K562 (cell line): ENCODE results near the gene AGTR1. TPM values are rescaled to one million over a fixed set of nuclear protein-coding genes. Genes with fewer than 3 reads are reported as not detected.

Experiments
- ATAC-seq: fragments of 200-7000 bp; cut with Tn5 transposase; 3 replicates; pipeline ENCODE4 v1.9.1; 2020; ENCODE audit warnings: moderate library complexity
- BruUV-seq: library from RNA; stranded (reverse); fragments of 400-500 nt; replicated peaks from 2 replicates; lab custom pipeline; 2021; lab: Mats Ljungman, UMichigan
- CTCF ChIA-PET: fragments of 300-600 bp; formaldehyde crosslinking; extraction: SDS; loops from one replicate; lab custom pipeline; 2021; ENCODE audit warnings: low intra/inter-chr PET ratio; lab: Yijun Ruan, JAX
- POLR2A ChIA-PET: fragments of 300-600, 350-650 bp; sonication (Branson Sonifier 250); formaldehyde crosslinking; extraction: SDS; loops from one replicate; lab custom pipeline; 2021; ENCODE audit warnings: antibody characterized with exemption, inconsistent platforms; lab: Yijun Ruan, JAX
- DNase-seq, 4 experiments: peaks; one replicate each; pipeline versions ENCODE4 v3.0.0 to v3.0.0-alpha.2; 2011 to 2018; ENCODE audit warnings: low spot score in 3 of 4, mixed read lengths in 3 of 4; ENCODE audit errors: extremely low read depth in 1 of 4
- FAIRE-seq: peaks from 2 replicates; lab custom pipeline; 2011; peaks lifted over from hg19 to GRCh38; lab: Jason Lieb, UNC
- H2AFZ ChIP-seq: 2 replicates; pipeline ENCODE4 v1.6.0; 2011; ENCODE audit warnings: low read depth, low read length, control low read depth, inconsistent platforms
- H3K27ac ChIP-seq: fragments of 200-600 bp; 3 replicates; pipeline ENCODE4 v1.8.0; 2011; ENCODE audit warnings: low read depth, mild to moderate bottlenecking, control low read depth, inconsistent platforms, low read length, moderate library complexity, mixed read lengths; ENCODE audit errors: extremely low read depth
- H3K27me3 ChIP-seq, 2 experiments: fragments of 300-600 bp in 1 of 2; 2 replicates in 1 of 2; 3 replicates in 1 of 2; pipeline versions ENCODE4 v1.6.0 to v1.8.0; 2011; ENCODE audit warnings: inconsistent platforms in 2 of 2, low read length in 2 of 2, mild to moderate bottlenecking in 1 of 2, mixed read lengths in 1 of 2, moderate library complexity in 1 of 2; ENCODE audit not compliant: control insufficient read depth in 2 of 2, insufficient read depth in 2 of 2
- H3K36me3 ChIP-seq: fragments of 300-600 bp; 3 replicates; pipeline ENCODE4 v1.8.0; 2011; ENCODE audit warnings: mild to moderate bottlenecking, low read length, inconsistent platforms; ENCODE audit not compliant: control insufficient read depth, insufficient read depth
- H3K4me1 ChIP-seq, 2 experiments: fragments of 200-600 bp in 1 of 2; replicated peaks in 1 of 2; 2 replicates in 1 of 2; 3 replicates in 1 of 2; pipeline versions ENCODE4 v1.5.1 to v1.8.0; 2011; ENCODE audit warnings: inconsistent platforms in 2 of 2, low read length in 2 of 2, mild to moderate bottlenecking in 1 of 2, mixed read lengths in 1 of 2, moderate library complexity in 1 of 2; ENCODE audit not compliant: control insufficient read depth in 2 of 2, insufficient read depth in 2 of 2
- H3K4me2 ChIP-seq: 2 replicates; pipeline ENCODE4 v1.6.1; 2011; ENCODE audit warnings: low read length, control low read depth, inconsistent platforms, mixed read lengths; ENCODE audit not compliant: insufficient read depth
- H3K4me3 ChIP-seq: fragments of 200-600 bp; sonication (generic), shearing (Covaris generic); 2 replicates; pipeline ENCODE4 v1.5.1; 2016; ENCODE audit warnings: control low read depth, inconsistent platforms
- H3K79me2 ChIP-seq: fragments of 200-600 bp; 3 replicates; pipeline ENCODE4 v1.8.0; 2011; ENCODE audit warnings: low read length, inconsistent platforms; ENCODE audit not compliant: control insufficient read depth, insufficient read depth
- H3K9ac ChIP-seq, 2 experiments: 2 replicates each; pipeline versions ENCODE4 v1.6.0 to v1.6.1; 2011; ENCODE audit warnings: low read depth in 2 of 2, low read length in 2 of 2, control low read depth in 1 of 2, inconsistent platforms in 1 of 2, mild to moderate bottlenecking in 1 of 2, mixed read lengths in 1 of 2; ENCODE audit not compliant: insufficient read depth in 1 of 2
- H3K9me1 ChIP-seq: one replicate; pipeline ENCODE4 v1.6.0; 2011; ENCODE audit warnings: inconsistent platforms, mild to moderate bottlenecking, low read length, moderate library complexity; ENCODE audit not compliant: control insufficient read depth, insufficient read depth
- H3K9me3 ChIP-seq: replicated peaks from 2 replicates; pipeline ENCODE4 v1.5.1; 2011; ENCODE audit warnings: low read depth, low read length, inconsistent platforms; ENCODE audit not compliant: control insufficient read depth, insufficient read depth
- H4K20me1 ChIP-seq: replicated peaks from 2 replicates; pipeline ENCODE4 v1.6.1; 2011; ENCODE audit warnings: low read length, inconsistent platforms, mixed read lengths; ENCODE audit not compliant: control insufficient read depth, insufficient read depth
- CHD7 ChIP-seq: fragments of 200-600 bp; sonication (generic); IDR thresholded peaks from one replicate; pipeline ENCODE4 v1.6.1; 2012; ENCODE audit warnings: mild to moderate bottlenecking, low read depth, low read length, inconsistent platforms
- DPF2 ChIP-seq: fragments of 450-650 bp; IDR thresholded peaks from 2 replicates; pipeline ENCODE4 v1.6.1; 2016
- KLF1 ChIP-seq: fragments of 450-650 bp; IDR thresholded peaks from 2 replicates; pipeline ENCODE4 v1.6.1; 2016; ENCODE audit warnings: missing genetic modification characterization, missing compliant biosample characterization
- NCOA4 ChIP-seq: fragments of 450-650 bp; IDR thresholded peaks from 2 replicates; pipeline ENCODE4 v1.6.1; 2018; ENCODE audit warnings: mild to moderate bottlenecking; ENCODE audit not compliant: partially characterized antibody
- PML ChIP-seq: IDR thresholded peaks from 2 replicates; pipeline ENCODE4 v1.6.1; 2012; ENCODE audit warnings: low read length, inconsistent platforms
- WGBS: fragments of 100-300 bp; shearing (Covaris generic); methylation state at CpG from one replicate; pipeline ENCODE4 v1.1.6; 2016; ENCODE audit warnings: low coverage, mixed read lengths; ENCODE audit not compliant: insufficient coverage; ENCODE audit errors: missing lambda C conversion rate; 5-methylcytosine and 5-hydroxymethylcytosine counted together
- in situ Hi-C: fragments of 300-500 bp; cut with MboI; formaldehyde crosslinking; loops from 4 replicates; pipeline ENCODE4 v1.15.0; 2018; ENCODE audit warnings: inconsistent platforms, mixed read lengths
- intact Hi-C: fragments of 100-400 bp; cut with micrococcal nuclease; formaldehyde crosslinking; loops from 2 replicates; pipeline ENCODE4 v1.14.2; 2022
- polyA plus RNA-seq, 8 experiments: library from polyadenylated mRNA; depleted of rRNA in 4 of 8; stranded (reverse) in 5 of 8; unstranded in 3 of 8; fragments of >200 nt; fragmentation: Nextera tagmentation in 2 of 8; fragmentation: Illumina TruSeq in 1 of 8; extraction: Ambion mirVana in 2 of 8; extraction: Trizol in 1 of 8; gene quantifications; 2 replicates each; pipeline versions ENCODE4 v1.2.1 to v1.2.3, GENCODE V29; 2011 to 2014; ENCODE audit warnings: inconsistent platforms in 1 of 8, missing spikeins in 1 of 8
- total RNA-seq, 7 experiments: library from RNA; depleted of rRNA in 6 of 7; stranded (reverse); fragments of >200 nt in 6 of 7; fragmentation: Illumina TruSeq in 2 of 7; extraction: Trizol in 2 of 7; gene quantifications; 2 replicates each; pipeline versions ENCODE4 v1.2.1 to v1.2.3, GENCODE V29; 2011 to 2021; ENCODE audit warnings: low replicate concordance in 1 of 7

AGTR1 gene
- total and polyA plus RNA-seq, 9 of the 15 experiments (the other 6 are each of a cell fraction or from before 2014, with no cell fraction given) = not detected

GRCh38 chr3:148694116-148694515 is 3.6 kb upstream of the AGTR1 start:
- Histone ChIP-seq H3K4me2 (no peak overlapping the region), H3K9ac (no peak overlapping the region), H3K4me3 (no peak overlapping the region), H3K9me3 (no peaks in the 10 kb centered on the region), H3K27ac (no peak overlapping the region), H3K79me2 (no peaks in the 10 kb centered on the region), H3K4me1 (no peaks in the 10 kb centered on the region), H3K27me3 (no peaks in the 10 kb centered on the region), H4K20me1 (no peaks in the 10 kb centered on the region), H3K36me3 (no peaks in the 10 kb centered on the region), H3K9me1 (no peaks in the 10 kb centered on the region), H2AFZ (no peak overlapping the region)
- no TSS peak for BruUV-seq
- DNase-seq (no peak), ATAC-seq (no peak), FAIRE-seq (no peak)
- intact Hi-C loops = no loop called here
- 0% methylated on average over 1 of the region's 1 CpG for WGBS
- in situ Hi-C loops = no loop called here
- ChIA-PET POLR2A (no interaction called here), CTCF (no interaction called here)
- TF ChIP-seq DPF2 (no peak), PML (no peak), KLF1 (tag) (no peak), NCOA4 (no peak), CHD7 (no peak)
